PC-9 (cell line): ENCODE measurements around the gene UVRAG. TPM values are rescaled to one million over a fixed set of nuclear protein-coding genes. Genes with fewer than 3 reads are reported as not detected.
A peak's percentile ranks its signal among the peaks of the same experiment; 100 is the strongest.

ENCODE experiments used
- BruUV-seq: library from RNA; stranded (reverse); fragments of 400-500 nt; replicated peaks from 2 replicates; lab custom pipeline; 2021; lab: Mats Ljungman, UMichigan
- CTCF ChIA-PET: fragments of 300-600 bp; sonication (Branson Sonifier 250); formaldehyde crosslinking; loops from one replicate; lab custom pipeline; 2022; ENCODE audit warnings: antibody characterized with exemption; lab: Charles Lee
- POLR2A ChIA-PET: fragments of 300-600 bp; sonication (Branson Sonifier 250); formaldehyde crosslinking; loops from one replicate; lab custom pipeline; 2022; ENCODE audit warnings: antibody characterized with exemption; ENCODE audit not compliant: unreplicated experiment; lab: Charles Lee
- DNase-seq, 2 experiments: peaks; one replicate each; pipeline versions ENCODE4 v3.0.0 to v3.0.0-alpha.2; 2015 to 2022; ENCODE audit warnings: mixed read lengths in 1 of 2
- H2AFZ ChIP-seq: fragments of 200-600 bp; sonication (generic); 2 replicates; pipeline ENCODE4 v1.8.1; 2017; ENCODE audit warnings: antibody characterized with exemption
- H3F3A ChIP-seq: fragments of 200-600 bp; sonication (generic); 2 replicates; pipeline ENCODE4 v1.8.1; 2017; ENCODE audit warnings: antibody characterized with exemption, mild to moderate bottlenecking, low read depth; ENCODE audit not compliant: insufficient read depth
- H3K27ac ChIP-seq: fragments of 200-600 bp; sonication (generic); 2 replicates; pipeline ENCODE4 v1.6.1; 2016; ENCODE audit warnings: mixed run types
- H3K27me3 ChIP-seq: fragments of 200-600 bp; sonication (generic); 2 replicates; pipeline ENCODE4 v1.6.1; 2016; ENCODE audit warnings: low read depth, mixed run types; ENCODE audit not compliant: insufficient read depth
- H3K36me3 ChIP-seq: fragments of 200-600 bp; sonication (generic); 2 replicates; pipeline ENCODE4 v1.6.1; 2016; ENCODE audit warnings: low read depth, mixed run types
- H3K4me1 ChIP-seq: fragments of 200-600 bp; sonication (generic); replicated peaks from 2 replicates; pipeline ENCODE4 v1.6.1; 2016; ENCODE audit warnings: mixed run types; ENCODE audit not compliant: insufficient read depth
- H3K4me2 ChIP-seq: fragments of 200-600 bp; sonication (generic); 2 replicates; pipeline ENCODE4 v1.6.1; 2017; ENCODE audit warnings: mixed run types
- H3K4me3 ChIP-seq: fragments of 200-600 bp; sonication (generic); 2 replicates; pipeline ENCODE4 v1.6.1; 2016; ENCODE audit warnings: mixed run types
- H3K79me2 ChIP-seq: fragments of 200-600 bp; sonication (generic); 2 replicates; pipeline ENCODE4 v1.6.1; 2017; ENCODE audit warnings: low read depth, mixed run types
- H3K9me2 ChIP-seq: fragments of 200-600 bp; sonication (generic); 2 replicates; pipeline ENCODE4 v1.8.1; 2017; ENCODE audit warnings: mild to moderate bottlenecking; ENCODE audit not compliant: insufficient read depth
- H3K9me3 ChIP-seq: fragments of 200-600 bp; sonication (generic); 2 replicates; pipeline ENCODE4 v1.8.1; 2016; ENCODE audit warnings: low read depth; ENCODE audit not compliant: insufficient read depth
- H4K20me1 ChIP-seq: fragments of 200-600 bp; sonication (generic); 2 replicates; pipeline ENCODE4 v1.8.1; 2017; ENCODE audit not compliant: insufficient read depth
- EZH2 ChIP-seq: fragments of 200-600 bp; sonication (generic); IDR thresholded peaks from 2 replicates; pipeline ENCODE4 v1.8.0; 2017; ENCODE audit warnings: antibody characterized with exemption, low read depth
- intact Hi-C: fragments of 100-400 bp; cut with micrococcal nuclease; formaldehyde crosslinking; loops from one replicate; pipeline ENCODE4 v1.10.0; 2022; ENCODE audit not compliant: unreplicated experiment
- total RNA-seq: library from RNA; stranded (reverse); gene quantifications from 2 replicates; pipeline ENCODE4 v1.2.3, GENCODE V29; 2021
- TF ChIP-seq, protein P1 (sequence below): fragments of 200-600 bp; sonication (generic); conservative IDR thresholded peaks from 2 replicates; pipeline ENCODE4 v1.6.1; 2017; ENCODE audit warnings: mixed run types, antibody characterized with exemption, mild to moderate bottlenecking, moderate library complexity

Gene UVRAG
- total RNA-seq, 1 experiment from 2014 or later: 20.4 TPM

DNA sequence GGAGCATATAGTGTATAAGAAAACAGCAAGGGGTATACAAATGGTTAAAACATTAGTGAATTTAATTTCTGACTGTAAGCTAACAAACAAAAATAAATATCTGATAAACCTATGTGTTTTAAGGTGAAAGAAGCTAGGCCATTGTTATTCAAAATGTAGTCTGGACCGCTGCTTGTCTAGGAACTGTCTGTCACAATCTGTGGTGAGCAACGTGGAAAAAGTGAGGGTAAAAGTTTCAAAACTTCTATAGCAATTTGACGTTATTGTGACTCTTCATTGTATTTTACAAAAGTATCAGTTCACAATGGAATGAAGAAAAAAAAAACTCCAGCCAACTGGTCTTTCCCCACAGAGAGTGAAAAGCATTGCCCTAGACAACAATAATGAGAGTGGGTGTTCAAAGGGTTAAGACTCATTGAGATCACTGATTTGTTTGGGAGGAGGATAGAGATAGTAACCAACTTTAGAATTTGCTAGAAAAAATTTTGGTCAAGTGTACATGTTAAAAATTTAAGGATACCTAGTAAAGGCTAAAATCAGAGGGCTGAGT lies 79.1 kb downstream of the UVRAG start:
- H3K9me3 ChIP-seq: no peaks in the 10 kb centered on the region
- DNase-seq: no peak
- peaks cover 10% of the 10 kb centered on the region; the same call in 1 of the 2 replicates for H3F3A ChIP-seq
- ChIA-PET POLR2A (no interaction called here), CTCF (interaction anchor here (0.6 kb wide), 2 partner anchors 106 to 416 kb away, joined by 4 read pairs; no protein-coding TSS in a partner anchor)
- H3K27me3 ChIP-seq: no peaks in the 10 kb centered on the region
- no peaks in the 10 kb centered on the region for H3K4me1 ChIP-seq
- no TSS peak for BruUV-seq
- no peak overlapping the region for H3K4me3 ChIP-seq
- H4K20me1 ChIP-seq: no peaks in the 10 kb centered on the region
- H3K4me2 ChIP-seq: no peak overlapping the region
- H3K9me2 ChIP-seq: no peaks in the 10 kb centered on the region
- H3K36me3 ChIP-seq: no peaks in the 10 kb centered on the region
- intact Hi-C loops: no loop called here
- H3K79me2 ChIP-seq: no peaks in the 10 kb centered on the region
- TF ChIP-seq EZH2: no peak
- TF ChIP-seq, protein P1, sequence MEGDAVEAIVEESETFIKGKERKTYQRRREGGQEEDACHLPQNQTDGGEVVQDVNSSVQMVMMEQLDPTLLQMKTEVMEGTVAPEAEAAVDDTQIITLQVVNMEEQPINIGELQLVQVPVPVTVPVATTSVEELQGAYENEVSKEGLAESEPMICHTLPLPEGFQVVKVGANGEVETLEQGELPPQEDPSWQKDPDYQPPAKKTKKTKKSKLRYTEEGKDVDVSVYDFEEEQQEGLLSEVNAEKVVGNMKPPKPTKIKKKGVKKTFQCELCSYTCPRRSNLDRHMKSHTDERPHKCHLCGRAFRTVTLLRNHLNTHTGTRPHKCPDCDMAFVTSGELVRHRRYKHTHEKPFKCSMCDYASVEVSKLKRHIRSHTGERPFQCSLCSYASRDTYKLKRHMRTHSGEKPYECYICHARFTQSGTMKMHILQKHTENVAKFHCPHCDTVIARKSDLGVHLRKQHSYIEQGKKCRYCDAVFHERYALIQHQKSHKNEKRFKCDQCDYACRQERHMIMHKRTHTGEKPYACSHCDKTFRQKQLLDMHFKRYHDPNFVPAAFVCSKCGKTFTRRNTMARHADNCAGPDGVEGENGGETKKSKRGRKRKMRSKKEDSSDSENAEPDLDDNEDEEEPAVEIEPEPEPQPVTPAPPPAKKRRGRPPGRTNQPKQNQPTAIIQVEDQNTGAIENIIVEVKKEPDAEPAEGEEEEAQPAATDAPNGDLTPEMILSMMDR: no peak
- H2AFZ ChIP-seq: no peak overlapping the region
- no peak overlapping the region for H3K27ac ChIP-seq

DNA sequence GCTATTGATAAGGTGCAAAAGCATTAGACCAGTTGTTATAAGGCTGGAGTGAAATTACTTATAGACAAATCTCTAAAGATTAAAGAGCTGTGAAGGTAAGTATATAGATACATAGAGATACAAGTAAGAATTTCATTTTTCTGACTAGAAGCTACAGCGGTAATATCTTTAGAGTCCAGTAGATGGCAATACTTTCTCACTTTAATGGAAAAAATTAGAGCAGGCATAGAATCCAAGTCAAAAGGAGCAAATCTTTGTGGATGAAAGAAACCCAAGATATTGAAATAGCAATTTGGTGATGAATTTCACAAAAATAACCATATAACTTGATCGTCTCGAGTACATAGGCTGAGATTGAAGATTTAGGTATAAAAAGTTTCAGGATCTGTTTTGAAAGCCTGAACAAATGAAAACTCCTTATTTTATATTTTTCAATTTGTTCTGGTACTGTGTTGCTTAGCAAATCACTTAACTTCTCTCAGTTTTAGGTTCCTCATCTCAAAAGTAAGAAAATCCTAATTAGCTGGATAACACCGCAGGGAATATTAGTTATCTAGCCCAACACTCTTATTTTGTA lies 81.9 kb downstream of the UVRAG start:
- 0 out of 2 replicates have a peak, but pooled peaks cover 3% of the 10 kb centered on the region for H4K20me1 ChIP-seq
- no peaks in the 10 kb centered on the region for H3K27me3 ChIP-seq
- TF ChIP-seq EZH2: no peak
- TF ChIP-seq, protein P1: peak; percentile 95
- ChIA-PET POLR2A (interaction anchor here (0.6 to 0.7 kb wide), 2 partner anchors 313 to 856 kb away, joined by 3 to 4 read pairs; no protein-coding TSS in a partner anchor), CTCF (interaction anchor here (0.6 to 1.9 kb wide), 6 partner anchors 199 to 708 kb away, joined by 3 to 12 read pairs (median 6); no protein-coding TSS in a partner anchor)
- intact Hi-C loops: loop anchor here (1.0 to 5.0 kb wide), 5 partner anchors 255 to 790 kb away; partner anchors contain the start of gene WNT11
- no peak overlapping the region for H2AFZ ChIP-seq
- peak in 1 of 2 experiments; percentile 64 for DNase-seq
- H3F3A ChIP-seq: peaks cover 10% of the 10 kb centered on the region; the same call in 1 of the 2 replicates
- no peak overlapping the region for H3K27ac ChIP-seq
- H3K9me3 ChIP-seq: no peaks in the 10 kb centered on the region
- H3K4me2 ChIP-seq: no peak overlapping the region
- no TSS peak for BruUV-seq
- no peaks in the 10 kb centered on the region for H3K36me3 ChIP-seq
- no peaks in the 10 kb centered on the region for H3K79me2 ChIP-seq
- H3K4me3 ChIP-seq: no peak overlapping the region
- no peaks in the 10 kb centered on the region for H3K4me1 ChIP-seq
- no peaks in the 10 kb centered on the region for H3K9me2 ChIP-seq

- CTCF ChIA-PET: interaction anchor here (0.5 to 1.3 kb wide), 2 partner anchors 113 to 253 kb away, joined by 3 read pairs; no protein-coding TSS in a partner anchor
- BruUV-seq: no TSS peak
Observed at GRCh38 chr11:75898871-75899270, 83.9 kb downstream of the UVRAG start.

More at GRCh38 chr11:75898871-75899270, 83.9 kb downstream of the UVRAG start:
- Histone ChIP-seq H4K20me1 (0 out of 2 replicates have a peak, but pooled peaks cover 3% of the 10 kb centered on the region), H3K9me2 (no peaks in the 10 kb centered on the region), H3K4me3 (no peak overlapping the region), H3K27me3 (no peaks in the 10 kb centered on the region), H3F3A (peaks cover 10% of the 10 kb centered on the region; the same call in 1 of the 2 replicates), H3K4me2 (no peak overlapping the region), H2AFZ (no peak overlapping the region), H3K79me2 (no peaks in the 10 kb centered on the region), H3K27ac (no peak overlapping the region), H3K4me1 (no peaks in the 10 kb centered on the region), H3K9me3 (no peaks in the 10 kb centered on the region), H3K36me3 (no peaks in the 10 kb centered on the region)
- POLR2A ChIA-PET: no interaction called here
- no peak for DNase-seq
- intact Hi-C loops: loop anchor here (5.0 kb wide), 1 partner anchor 788 kb away; no protein-coding TSS in a partner anchor
- no peak for TF ChIP-seq EZH2
- TF ChIP-seq, protein P1: no peak
